HepG2 (cell line): ENCODE measurements around the gene KLHL12. TPM values are rescaled to one million over a fixed set of nuclear protein-coding genes. Genes with fewer than 3 reads are reported as not detected.

ENCODE experiments used
- ATAC-seq: fragments of 200-7000 bp; cut with Tn5 transposase; 3 replicates; pipeline ENCODE4 v1.9.1; 2020; ENCODE audit warnings: mild to moderate bottlenecking, moderate library complexity
- BruUV-seq: library from RNA; stranded (reverse); fragments of 400-500 nt; replicated peaks from 2 replicates; lab custom pipeline; 2021; lab: Mats Ljungman, UMichigan
- CTCF ChIA-PET: fragments of 300-600 bp; formaldehyde crosslinking; extraction: SDS; loops from one replicate; lab custom pipeline; 2021; ENCODE audit warnings: low total read pairs, inconsistent platforms, low intra/inter-chr PET ratio; lab: Yijun Ruan, JAX
- POLR2A ChIA-PET: fragments of 350-600 bp; sonication (Branson Sonifier 250); formaldehyde crosslinking; loops from one replicate; lab custom pipeline; 2020; ENCODE audit warnings: antibody characterized with exemption, inconsistent platforms; lab: Yijun Ruan, JAX
- DNase-seq: peaks from one replicate; pipeline ENCODE4 v3.0.0-alpha.2; 2015; ENCODE audit warnings: low spot score
- FAIRE-seq: peaks from 3 replicates; lab custom pipeline; 2011; peaks lifted over from hg19 to GRCh38; lab: Jason Lieb, UNC
- H2AFZ ChIP-seq: one replicate; pipeline ENCODE4 v1.6.1; 2011; ENCODE audit warnings: low read length, inconsistent platforms
- H3K27ac ChIP-seq: fragments of 300-600 bp; 3 replicates; pipeline ENCODE4 v1.8.0; 2011; ENCODE audit warnings: mixed run types, mild to moderate bottlenecking, mixed read lengths, low read length, inconsistent platforms; ENCODE audit not compliant: insufficient read depth; ENCODE audit errors: extremely low read length
- H3K27me3 ChIP-seq, 2 experiments: fragments of 200-600 bp in 1 of 2; 2 replicates in 1 of 2; 3 replicates in 1 of 2; pipeline versions ENCODE4 v1.6.0 to v1.8.0; 2011; ENCODE audit warnings: low read length in 2 of 2, mild to moderate bottlenecking in 2 of 2, moderate library complexity in 2 of 2, inconsistent platforms in 1 of 2; ENCODE audit not compliant: insufficient read depth in 2 of 2, control insufficient read depth in 1 of 2
- H3K36me3 ChIP-seq, 2 experiments: fragments of 200-600 bp in 1 of 2; replicated peaks in 1 of 2; 2 replicates in 1 of 2; 3 replicates in 1 of 2; pipeline versions ENCODE4 v1.5.1 to v1.8.0; 2011; ENCODE audit warnings: low read length in 2 of 2, inconsistent platforms in 1 of 2; ENCODE audit not compliant: insufficient read depth in 2 of 2, control insufficient read depth in 1 of 2
- H3K4me1 ChIP-seq: 2 replicates; pipeline ENCODE4 v1.5.1; 2012; ENCODE audit warnings: low read length, inconsistent platforms; ENCODE audit not compliant: insufficient read depth
- H3K4me2 ChIP-seq: 2 replicates; pipeline ENCODE4 v1.6.0; 2011; ENCODE audit warnings: low read depth, low read length, inconsistent platforms
- H3K4me3 ChIP-seq, 3 experiments: fragments of 200-600 bp in 1 of 3; sonication (generic), shearing (Covaris generic) in 1 of 3; replicated peaks in 1 of 3; 2 replicates each; pipeline ENCODE4 v1.5.1; 2011 to 2016; ENCODE audit warnings: low read length in 3 of 3, inconsistent platforms in 2 of 3, low read depth in 2 of 3, mild to moderate bottlenecking in 2 of 3, control low read depth in 1 of 3, mixed read lengths in 1 of 3; ENCODE audit not compliant: insufficient read depth in 1 of 3
- H3K79me2 ChIP-seq: one replicate; pipeline ENCODE4 v1.6.1; 2011; ENCODE audit warnings: low read length, inconsistent platforms; ENCODE audit not compliant: insufficient read depth
- H3K9ac ChIP-seq: 2 replicates; pipeline ENCODE4 v1.6.0; 2011; ENCODE audit warnings: mild to moderate bottlenecking, low read depth, low read length, inconsistent platforms; ENCODE audit not compliant: insufficient read depth
- H3K9me3 ChIP-seq: 2 replicates; pipeline ENCODE4 v1.5.1; 2012; ENCODE audit warnings: mild to moderate bottlenecking, low read length
- H4K20me1 ChIP-seq: 2 replicates; pipeline ENCODE4 v1.6.0; 2011; ENCODE audit warnings: inconsistent platforms, mild to moderate bottlenecking, low read length, moderate library complexity; ENCODE audit not compliant: insufficient read depth
- ATF6 ChIP-seq: sonication (generic); formaldehyde crosslinking; conservative IDR thresholded peaks from 2 replicates; pipeline ENCODE4 v1.4.0; 2020; ENCODE audit warnings: missing genetic modification reagents
- NFKB2 ChIP-seq: sonication (generic); formaldehyde crosslinking; IDR thresholded peaks from 2 replicates; pipeline ENCODE4 v1.4.0; 2020; ENCODE audit warnings: missing genetic modification reagents, borderline replicate concordance
- PHB2 ChIP-seq: fragments of 450-650 bp; IDR thresholded peaks from 2 replicates; pipeline ENCODE4 v1.6.1; 2018; ENCODE audit not compliant: partially characterized antibody
- RBM39 ChIP-seq: fragments of 200-400 bp; formaldehyde crosslinking; IDR thresholded peaks from one replicate; pipeline ENCODE4 v1.6.1; 2018; ENCODE audit warnings: antibody characterized with exemption, mild to moderate bottlenecking, low read depth, low read length; ENCODE audit not compliant: poor library complexity, severe bottlenecking
- ZBTB33 ChIP-seq: sonication (generic); formaldehyde crosslinking; IDR thresholded peaks from 2 replicates; pipeline ENCODE4 v1.4.0; 2020; ENCODE audit warnings: missing genetic modification reagents
- ZNF263 ChIP-seq: sonication (generic); formaldehyde crosslinking; IDR thresholded peaks from 2 replicates; pipeline ENCODE4 v1.4.0; 2020; ENCODE audit warnings: missing genetic modification reagents
- ZNF318 ChIP-seq: sonication (generic); formaldehyde crosslinking; IDR thresholded peaks from 2 replicates; pipeline ENCODE4 v1.4.0; 2020; ENCODE audit warnings: mild to moderate bottlenecking, missing genetic modification reagents
- ZNF34 ChIP-seq: sonication (generic); formaldehyde crosslinking; IDR thresholded peaks from 2 replicates; pipeline ENCODE4 v1.4.0; 2020; ENCODE audit warnings: mild to moderate bottlenecking, missing genetic modification reagents, borderline replicate concordance
- ZNF780A ChIP-seq: sonication (generic); formaldehyde crosslinking; IDR thresholded peaks from 2 replicates; pipeline ENCODE4 v1.8.0; 2022; ENCODE audit warnings: mild to moderate bottlenecking, missing genetic modification reagents, moderate library complexity
- ZNF800 ChIP-seq: sonication (generic); formaldehyde crosslinking; IDR thresholded peaks from 2 replicates; pipeline ENCODE4 v1.4.0; 2020; ENCODE audit warnings: missing genetic modification reagents
- WGBS: methylation state at CpG from one replicate; pipeline ENCODE4 v1.1.6; 2017; ENCODE audit warnings: low lambda C conversion rate; 5-methylcytosine and 5-hydroxymethylcytosine counted together
- in situ Hi-C: cut with HindIII; loops from 2 replicates; pipeline ENCODE4 v1.10.0; 2017; ENCODE audit warnings: low pct_unique_long_range_greater_than_20kb; ENCODE audit not compliant: extremely low pct_ligation_motif_present
- intact Hi-C: fragments of 100-400 bp; cut with micrococcal nuclease; formaldehyde crosslinking; loops from one replicate; pipeline ENCODE4 v1.10.0; 2022; ENCODE audit not compliant: unreplicated experiment
- polyA plus RNA-seq, 8 experiments: library from polyadenylated mRNA; depleted of rRNA in 3 of 8; stranded (reverse) in 7 of 8; unstranded in 1 of 8; fragments of >200 nt; fragmentation: Illumina TruSeq in 4 of 8; extraction: Trizol in 4 of 8; gene quantifications; 2 replicates each; pipeline versions ENCODE4 v1.2.1 to v1.2.3, GENCODE V29; 2011 to 2016; ENCODE audit warnings: low read depth in 4 of 8, missing spikeins in 1 of 8, mixed read lengths in 1 of 8; ENCODE audit not compliant: insufficient read depth in 1 of 8
- total RNA-seq, 5 experiments: library from RNA; depleted of rRNA; stranded (reverse); fragments of >200 nt; fragmentation: Illumina TruSeq; extraction: Trizol; gene quantifications; 2 replicates each; pipeline ENCODE4 v1.2.3, GENCODE V29; 2016; ENCODE audit warnings: low read depth in 1 of 5

Gene KLHL12
- total and polyA plus RNA-seq, 2 of the 13 experiments (the other 11 are each of a cell fraction or from before 2014, with no cell fraction given), result 19.2 to 25.2 TPM

- no TSS peak for BruUV-seq
- FAIRE-seq (no peak), ATAC-seq (no peak), DNase-seq (no peak)
- H3K27ac ChIP-seq, result no peak overlapping the region
- CTCF ChIA-PET, result no interaction called here
- in situ Hi-C loops (no loop called here), intact Hi-C loops (loop anchor here (10.0 kb wide), 1 partner anchor 67 kb away; the partner anchor contains the start of gene RABIF)
- H4K20me1 ChIP-seq, result no peaks in the 10 kb centered on the region; the same call in 1 of the 2 replicates
- peaks cover 47% of the 10 kb centered on the region for H3K79me2 ChIP-seq
- no peak overlapping the region for H2AFZ ChIP-seq
- H3K4me1 ChIP-seq, result peaks cover 32% of the 10 kb centered on the region
- POLR2A ChIA-PET, result no interaction called here
- H3K36me3 ChIP-seq, result peaks cover 10 to 36% of the 10 kb centered on the region in 2 experiments
- WGBS, result 93% methylated on average over 2 of the region's 2 CpGs
- no peak overlapping the region for H3K4me3 ChIP-seq
- no peak overlapping the region for H3K4me2 ChIP-seq
- no peaks in the 10 kb centered on the region for H3K9me3 ChIP-seq
- no peaks in the 10 kb centered on the region for H3K27me3 ChIP-seq
- H3K9ac ChIP-seq, result no peak overlapping the region
- TF ChIP-seq ZNF263 (CRISPR knock-in tag) (no peak), PHB2 (no peak), ZNF34 (CRISPR knock-in tag) (no peak), ATF6 (CRISPR knock-in tag) (no peak), RBM39 (no peak), ZNF800 (CRISPR knock-in tag) (no peak), ZNF780A (no peak), NFKB2 (no peak), ZNF318 (no peak), ZBTB33 (CRISPR knock-in tag) (no peak)
Measured at GRCh38 chr1:202951437-202951836, 24.4 kb upstream of the KLHL12 start.
